Spleen (tissue), 11 donors: ENCODE data around the gene IKZF4. TPM values are rescaled to one million over a fixed set of nuclear protein-coding genes. Genes with fewer than 3 reads are reported as not detected.
"Not testable (repeated sequence)": the region's sequence is repeated elsewhere in the genome, so short reads cannot be mapped to it uniquely, and the experiment has no call there.

Experiments used
- DNase-seq: peaks from one replicate; pipeline ENCODE4 v3.0.0-alpha.2; 2020
- H3K27ac ChIP-seq, 8 donors: fragments of 200-600 bp; sonication (generic) in 7 of 8; 1 replicate in 4 of 8; 2 replicates in 4 of 8; pipeline versions ENCODE4 v1.5.0 to v1.8.0; 2016 to 2021; ENCODE audit warnings: inconsistent platforms in 4 of 8, mild to moderate bottlenecking in 4 of 8, moderate library complexity in 1 of 8
- H3K27me3 ChIP-seq, 7 donors: fragments of 200-600 bp; sonication (generic) in 6 of 7; replicated peaks in 1 of 7; 1 replicate in 4 of 7; 2 replicates in 3 of 7; pipeline versions ENCODE4 v1.5.0 to v1.8.0; 2016 to 2021; ENCODE audit warnings: inconsistent platforms in 3 of 7, mild to moderate bottlenecking in 1 of 7
- H3K36me3 ChIP-seq, 6 donors: fragments of 200-600 bp; sonication (generic) in 5 of 6; 1 replicate in 4 of 6; 2 replicates in 2 of 6; pipeline versions ENCODE4 v1.5.0 to v1.8.0; 2016 to 2021; ENCODE audit warnings: inconsistent platforms in 2 of 6
- H3K4me1 ChIP-seq, 6 donors: fragments of 200-600 bp; sonication (generic) in 5 of 6; 1 replicate in 3 of 6; 2 replicates in 3 of 6; pipeline versions ENCODE4 v1.5.0 to v1.8.0; 2016 to 2021; ENCODE audit warnings: inconsistent platforms in 3 of 6
- H3K4me3 ChIP-seq, 8 donors: fragments of 200-600 bp; sonication (generic) in 7 of 8; 1 replicate in 4 of 8; 2 replicates in 4 of 8; pipeline versions ENCODE4 v1.5.0 to v1.8.0; 2016 to 2021; ENCODE audit warnings: inconsistent platforms in 4 of 8, mild to moderate bottlenecking in 4 of 8, moderate library complexity in 2 of 8
- H3K9me3 ChIP-seq, 8 donors: fragments of 200-600 bp; sonication (generic) in 7 of 8; 1 replicate in 4 of 8; 2 replicates in 4 of 8; pipeline versions ENCODE4 v1.5.0 to v1.8.0; 2016 to 2021; ENCODE audit warnings: inconsistent platforms in 4 of 8
- CTCF ChIP-seq, 11 experiments: fragments of 200-600 bp in 7 of 11; fragments of 450-650 bp in 4 of 11; sonication (generic) in 4 of 11; IDR thresholded peaks in 8 of 11; conservative IDR thresholded peaks in 3 of 11; 1 replicate in 7 of 11; 2 replicates in 4 of 11; pipeline versions ENCODE4 v1.4.0 to v1.8.0; 2016 to 2021; ENCODE audit warnings: antibody characterized with exemption in 11 of 11, inconsistent platforms in 4 of 11, mild to moderate bottlenecking in 1 of 11
- POLR2A ChIP-seq, 3 donors: fragments of 450-650 bp; IDR thresholded peaks; one replicate each; pipeline ENCODE4 v1.5.1; 2017; ENCODE audit warnings: antibody characterized with exemption in 3 of 3, mild to moderate bottlenecking in 1 of 3
- POLR2AphosphoS5 ChIP-seq, 3 donors: sonication (generic); formaldehyde crosslinking; IDR thresholded peaks; one replicate each; pipeline ENCODE4 v1.5.1; 2017; ENCODE audit warnings: antibody characterized with exemption in 3 of 3
- WGBS, 5 donors: extraction: QIAGEN DNeasy Blood & Tissue Kit in 3 of 5; methylation state at CpG; one replicate each; pipeline versions ENCODE4 v1.1.5 to v1.1.7; 2013 to 2018; 5-methylcytosine and 5-hydroxymethylcytosine counted together
- intact Hi-C: fragments of 100-400 bp; cut with DNase I; formaldehyde crosslinking; loops from one replicate; pipeline ENCODE4 v1.15.0; 2023; ENCODE audit warnings: low total_unique reads
- polyA plus RNA-seq, 3 donors: library from polyadenylated mRNA; stranded (reverse); fragments of 200-250 nt; gene quantifications; one replicate each; pipeline ENCODE4 v1.2.1, GENCODE V29; 2013
- total RNA-seq, 7 donors: library from RNA; depleted of rRNA in 3 of 7; stranded (reverse); fragments of >200 nt in 3 of 7; fragmentation: NEBNext Ultra II Directional in 4 of 7; extraction: Animal tissue kit (Norgen Biotek cat#: 25700) in 4 of 7; gene quantifications; one replicate each; pipeline versions ENCODE4 v1.1.0 to v1.2.1, GENCODE V29; 2016 to 2021
- donor health status: healthy with polysubstance abuse.
- donor health status: DM: no; HTN: no; CAD: no; lungs with moderate emphysema.
- donor health status: DM: no; HTN: no; CAD: no.
- donor health status: Bipolar disorder and iron deficiency.
- donor health status: healthy.
- donor health status: DM: no; HTN: no; CAD: no.
- donor health status: DM: yes; HTN: yes; CAD: no.

Gene IKZF4
- total and polyA plus RNA-seq, 10 donors: 0.80 to 9.3 (median 5.7) TPM

- not testable (repeated sequence) for DNase-seq, H3K9me3 ChIP-seq, H3K4me3 ChIP-seq, H3K27ac ChIP-seq, H3K27me3 ChIP-seq
- 94 to 97% (median 96%) methylated on average over 7 to 33 of the region's 33 CpGs for WGBS, 5 donors
- peaks cover 0 to 36% (median 23%) of the 10 kb centered on the region in 6 donors for H3K4me1 ChIP-seq
- peaks cover 0 to 47% (median under 1%) of the 10 kb centered on the region in 6 donors for H3K36me3 ChIP-seq
- TF ChIP-seq POLR2AphosphoS5 (IDR thresholded peaks at IDR 0.05): peak in 1 of 3 donors; percentile 14
- intact Hi-C loops: loop anchor here (5.0 kb wide), 1 partner anchor 42 kb away; the partner anchor contains the start of gene RPS26
Measured at GRCh38 chr12:55999999-56000540, 20.8 kb upstream of the IKZF4 start.

GRCh38 chr12:56001487-56002100 is 19.2 kb upstream of the IKZF4 start:
- H3K36me3 ChIP-seq: peaks cover 0 to 42% (median 0%) of the 10 kb centered on the region in 6 donors
- 78 to 84% (median 84%) methylated on average over 7 of the region's 7 CpGs for WGBS, 5 donors
- no peak overlapping the region for H3K27ac ChIP-seq
- TF ChIP-seq POLR2A (IDR thresholded peaks at IDR 0.05): no peak
- TF ChIP-seq POLR2AphosphoS5 (IDR thresholded peaks at IDR 0.05): no peak
- TF ChIP-seq CTCF (IDR thresholded peaks at IDR 0.05 in 8 of 11, conservative IDR thresholded peaks at IDR 0.05 in 3 of 11): no peak
- peaks cover 0 to 38% (median 16%) of the 10 kb centered on the region in 6 donors for H3K4me1 ChIP-seq
- DNase-seq: no peak
- no peaks in the 10 kb centered on the region for H3K9me3 ChIP-seq
- intact Hi-C loops: no loop called here
- H3K4me3 ChIP-seq: no peak overlapping the region
- no peaks in the 10 kb centered on the region for H3K27me3 ChIP-seq

GRCh38 chr12:56003376-56003775 is 17.5 kb upstream of the IKZF4 start:
- 77 to 88% (median 85%) methylated on average over 5 of the region's 5 CpGs for WGBS, 5 donors
- H3K27me3 ChIP-seq, intact Hi-C loops, H3K27ac ChIP-seq, H3K4me3 ChIP-seq, H3K9me3 ChIP-seq, DNase-seq: not testable (repeated sequence)
- peaks cover 0 to 37% (median 11%) of the 10 kb centered on the region in 6 donors for H3K4me1 ChIP-seq
- H3K36me3 ChIP-seq: peaks cover 0 to 42% (median 0%) of the 10 kb centered on the region in 6 donors

GRCh38 chr12:56004211-56004610 is 16.6 kb upstream of the IKZF4 start:
- Histone ChIP-seq H3K4me1 (peaks cover 0 to 39% (median 12%) of the 10 kb centered on the region in 6 donors), H3K9me3 (no peaks in the 10 kb centered on the region), H3K27ac (no peak overlapping the region), H3K36me3 (peaks cover 0 to 42% (median 0%) of the 10 kb centered on the region in 6 donors), H3K4me3 (no peak overlapping the region), H3K27me3 (no peaks in the 10 kb centered on the region)
- intact Hi-C loops: no loop called here
- TF ChIP-seq POLR2AphosphoS5 (IDR thresholded peaks at IDR 0.05) (no peak), POLR2A (IDR thresholded peaks at IDR 0.05) (no peak), CTCF (IDR thresholded peaks at IDR 0.05 in 8 of 11, conservative IDR thresholded peaks at IDR 0.05 in 3 of 11) (no peak)
- no peak for DNase-seq
- 90 to 100% (median 93%) methylated on average over 6 to 10 of the region's 10 CpGs for WGBS, 5 donors
